Naive thymus-derived CD8-positive, alpha-beta T cell (primary cell): ENCODE measurements around the gene BMPR1B. TPM values are rescaled to one million over a fixed set of nuclear protein-coding genes. Genes with fewer than 3 reads are reported as not detected.
A peak's percentile ranks its signal among the peaks of the same experiment; 100 is the strongest.

Experiments used
- ATAC-seq, 2 donors: fragments of 150-1000 bp; cut with Tn5 transposase in 1 of 2; sonication (Bioruptor Pico), chemical (Tn5 transposase) in 1 of 2; 1 replicate in 1 of 2; 2 replicates in 1 of 2; pipeline ENCODE4 v1.10.0; 2021; ENCODE audit warnings: mild to moderate bottlenecking in 2 of 2, moderate library complexity in 2 of 2
- POLR2A ChIA-PET: fragments of 350-600 bp; sonication (Branson Sonifier 250); formaldehyde crosslinking; loops from one replicate; lab custom pipeline; 2021; ENCODE audit warnings: antibody characterized with exemption; lab: Charles Lee
- DNase-seq, 10 donors: peaks; one replicate each; pipeline versions ENCODE4 v3.0.0 to v3.0.0-alpha.2; 2020 to 2022
- H3K27ac Mint-ChIP-seq, 10 donors: one replicate each; pipeline ENCODE4 v1.8.0; 2020 to 2022; ENCODE audit warnings: mild to moderate bottlenecking in 10 of 10, mixed read lengths in 10 of 10, moderate library complexity in 4 of 10, inconsistent platforms in 1 of 10
- H3K27me3 Mint-ChIP-seq, 5 donors: one replicate each; pipeline ENCODE4 v1.8.0; 2021 to 2022; ENCODE audit warnings: mixed read lengths in 5 of 5
- H3K36me3 Mint-ChIP-seq, 3 donors: one replicate each; pipeline ENCODE4 v1.8.0; 2020 to 2022; ENCODE audit warnings: mixed read lengths in 3 of 3, mild to moderate bottlenecking in 2 of 3, inconsistent platforms in 1 of 3
- H3K4me1 Mint-ChIP-seq, 4 donors: one replicate each; pipeline ENCODE4 v1.8.0; 2021 to 2022; ENCODE audit warnings: mixed read lengths in 4 of 4
- H3K4me3 Mint-ChIP-seq, 10 donors: one replicate each; pipeline ENCODE4 v1.8.0; 2020 to 2022; ENCODE audit warnings: mild to moderate bottlenecking in 10 of 10, mixed read lengths in 10 of 10, moderate library complexity in 6 of 10, inconsistent platforms in 1 of 10
- H3K9me3 Mint-ChIP-seq, 9 donors: one replicate each; pipeline ENCODE4 v1.8.0; 2020 to 2022; ENCODE audit warnings: mixed read lengths in 9 of 9, mild to moderate bottlenecking in 3 of 9, inconsistent platforms in 1 of 9, moderate library complexity in 1 of 9
- polyA plus RNA-seq, 3 donors: library from polyadenylated mRNA; unstranded; fragments of 300-500 nt; fragmentation: Illumina TruSeq; gene quantifications; one replicate each; pipeline ENCODE4 v1.2.3, GENCODE V29; 2021
- total RNA-seq, 8 experiments: library from RNA in 2 of 8; stranded (reverse) in 2 of 8; gene quantifications; one replicate each; pipeline ENCODE4 v1.2.3 and lab custom pipeline; 2021 to 2026

The BMPR1B gene
- total RNA-seq (not detected), polyA plus RNA-seq (not detected), total RNA-seq (lab: John Stamatoyannopoulos, UW) (0 to 0.09 (median 0) reads per million in 6 experiments)

DNA sequence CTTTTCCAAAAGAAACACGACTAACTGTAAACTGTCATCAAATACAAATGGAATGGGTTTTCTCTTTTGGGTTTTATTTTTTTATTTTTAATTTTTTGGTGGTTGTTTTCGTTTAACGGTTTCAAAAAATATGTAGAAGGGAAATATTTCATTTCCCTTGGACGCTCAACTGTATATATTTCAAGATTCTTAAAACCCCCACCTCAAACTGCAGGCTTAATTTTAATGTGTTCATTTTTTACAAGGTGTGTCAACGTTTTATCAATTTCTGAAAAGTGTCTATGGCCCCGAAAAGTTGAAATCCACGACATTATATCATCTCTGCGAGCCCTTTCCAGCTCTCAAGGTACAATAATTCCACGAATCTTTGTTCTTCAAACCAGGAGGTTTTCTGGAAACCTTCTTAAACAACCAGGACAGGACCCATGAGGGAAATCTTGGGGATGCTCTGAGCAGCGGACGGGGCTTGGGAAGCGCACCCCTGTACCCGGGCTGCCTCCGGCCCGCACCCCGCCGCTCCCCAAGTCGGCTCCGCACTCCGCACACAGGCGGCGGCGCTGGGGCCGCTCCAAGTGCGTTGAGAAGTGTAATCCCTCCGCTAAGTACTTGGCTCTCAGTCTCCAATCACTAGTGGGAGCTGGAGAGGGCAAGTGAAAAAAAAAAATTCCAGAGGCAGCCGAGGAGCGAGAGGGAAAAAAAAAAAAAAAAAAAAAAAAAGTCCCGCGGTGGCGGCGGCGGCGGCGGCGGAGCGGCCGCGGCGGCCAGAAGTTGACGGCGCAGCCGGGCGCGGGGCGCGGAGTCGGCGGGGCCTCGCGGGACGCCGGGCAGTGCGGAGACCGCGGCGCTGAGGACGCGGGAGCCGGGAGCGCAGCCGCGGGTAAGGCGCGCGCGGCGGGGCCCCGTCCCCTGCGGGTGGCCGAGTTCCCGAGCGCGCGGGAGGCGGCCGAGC lies at the start of gene BMPR1B:
TSS of gene BMPR1B (plus strand) at position 764 of the 949 bp plus-strand sequence. CDS start 346,470 bp downstream, outside the sequence.
- Mint-ChIP-seq H3K9me3 (peaks cover 0 to 5% (median 0%) of the 10 kb centered on the region in 9 donors), H3K4me3 (peak within 1 kb of the TSS; percentile 51 to 92 (median 72)), H3K27ac (peak within 1 kb of the TSS in 2 of 10 donors; percentile 15 to 50), H3K27me3 (peaks cover 38 to 90% (median 54%) of the 10 kb centered on the region in 5 donors), H3K4me1 (peaks cover 8 to 11% (median 9%) of the 10 kb centered on the region in 4 donors), H3K36me3 (peaks cover 0 to 5% (median 5%) of the 10 kb centered on the region in 3 donors)
- DNase-seq: no peak
- peak in 1 of 2 donors; percentile 5 for ATAC-seq
- POLR2A ChIA-PET: no interaction called here

DNA sequence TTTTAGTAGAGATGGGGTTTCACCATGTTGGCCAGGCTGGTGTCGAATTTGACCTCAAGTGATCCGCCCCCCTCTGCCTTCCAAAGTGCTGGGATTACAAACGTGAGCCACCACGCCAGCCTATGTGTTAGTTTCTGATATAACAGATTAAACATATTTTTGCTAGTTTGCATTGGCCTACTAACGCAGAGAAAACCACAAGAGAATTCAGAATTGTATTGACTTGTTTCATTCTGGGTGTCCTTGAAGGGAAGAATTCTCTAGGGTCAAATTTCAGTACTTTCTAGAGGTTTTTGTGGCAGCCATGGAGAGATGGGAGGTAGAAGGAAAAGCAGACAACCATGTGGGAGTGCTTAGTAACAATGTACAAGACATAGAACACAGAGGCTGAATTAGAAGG lies 46.1 kb upstream of the BMPR1B start:
- Mint-ChIP-seq H3K27me3 (peaks cover 0 to 11% (median under 1%) of the 10 kb centered on the region in 5 donors), H3K27ac (no peak overlapping the region), H3K4me3 (no peak overlapping the region), H3K9me3 (peaks cover 0 to 6% (median 0%) of the 10 kb centered on the region in 9 donors), H3K4me1 (no peaks in the 10 kb centered on the region), H3K36me3 (no peaks in the 10 kb centered on the region)
- ATAC-seq (no peak), DNase-seq (no peak)
- POLR2A ChIA-PET: no interaction called here

DNA sequence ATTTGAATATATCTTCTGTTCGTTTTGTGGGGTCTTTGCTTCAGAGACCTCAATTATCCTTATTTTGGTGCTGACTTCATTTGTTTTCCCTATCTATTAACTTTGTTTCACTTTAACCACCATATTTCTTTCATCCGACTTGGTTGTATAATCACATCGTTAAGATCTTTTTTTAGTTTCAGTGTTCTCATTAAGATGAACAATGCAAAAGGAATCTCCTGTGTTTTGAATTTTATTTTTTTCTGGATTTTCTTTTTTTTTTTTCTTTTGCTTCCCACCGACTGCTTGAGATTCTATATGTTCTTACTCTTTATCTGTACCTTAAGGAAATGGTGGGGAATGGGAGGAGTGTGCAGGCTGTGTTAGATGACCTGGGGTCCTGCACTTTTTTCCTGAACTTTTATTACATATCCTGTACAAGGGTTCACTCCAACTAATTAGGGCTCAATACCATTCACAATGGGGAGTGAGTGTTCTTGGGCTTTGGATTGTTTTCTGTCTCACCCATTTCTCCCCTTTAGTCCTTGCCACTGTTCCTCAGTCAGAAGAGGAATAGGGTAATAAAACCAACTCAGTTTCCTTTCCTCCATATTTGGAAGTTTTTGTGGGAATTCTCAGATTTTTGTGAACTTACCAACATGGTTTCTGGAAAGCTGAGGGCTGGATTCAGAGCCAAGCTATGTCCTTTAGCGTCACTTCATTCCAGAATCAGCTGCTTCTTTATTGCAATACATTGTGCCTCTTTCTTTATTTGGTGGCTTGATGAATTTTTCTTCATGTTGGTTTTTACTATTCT lies 43.2 kb upstream of the BMPR1B start:
- ATAC-seq: no peak
- Mint-ChIP-seq H3K9me3 (peaks cover 0 to 2% (median 0%) of the 10 kb centered on the region in 9 donors), H3K4me1 (no peaks in the 10 kb centered on the region), H3K27ac (peak overlapping the region in 1 of 10 donors; percentile 67), H3K4me3 (no peak overlapping the region), H3K27me3 (peaks cover 0 to 11% (median 0%) of the 10 kb centered on the region in 5 donors), H3K36me3 (no peaks in the 10 kb centered on the region)
- DNase-seq: no peak
- POLR2A ChIA-PET: no interaction called here

DNA sequence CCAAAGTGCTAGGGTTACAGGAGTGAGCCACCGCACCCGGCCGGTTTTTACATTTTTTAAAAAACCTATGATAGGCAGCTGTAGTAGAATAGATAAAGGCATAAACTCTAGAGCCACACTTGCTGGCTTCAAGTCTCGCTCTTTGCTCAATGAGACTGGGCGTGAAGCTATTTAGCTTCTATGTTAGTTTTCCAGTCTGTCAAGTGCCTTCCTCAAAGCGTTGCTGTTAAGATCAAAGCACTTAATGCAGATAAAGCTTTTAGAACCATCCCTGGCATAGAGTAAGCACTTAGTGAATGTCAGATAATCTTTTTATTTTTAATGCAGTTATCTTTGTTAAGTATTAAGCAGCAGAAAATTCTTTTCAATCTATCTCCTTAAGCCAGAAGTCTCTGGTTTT lies 42.0 kb upstream of the BMPR1B start:
- POLR2A ChIA-PET: no interaction called here
- Mint-ChIP-seq H3K36me3 (no peaks in the 10 kb centered on the region), H3K4me1 (no peaks in the 10 kb centered on the region), H3K9me3 (peaks cover 0 to 3% (median 0%) of the 10 kb centered on the region in 9 donors), H3K4me3 (no peak overlapping the region), H3K27ac (no peak overlapping the region), H3K27me3 (peaks cover 0 to 11% (median 0%) of the 10 kb centered on the region in 5 donors)
- ATAC-seq (no peak), DNase-seq (no peak)

DNA sequence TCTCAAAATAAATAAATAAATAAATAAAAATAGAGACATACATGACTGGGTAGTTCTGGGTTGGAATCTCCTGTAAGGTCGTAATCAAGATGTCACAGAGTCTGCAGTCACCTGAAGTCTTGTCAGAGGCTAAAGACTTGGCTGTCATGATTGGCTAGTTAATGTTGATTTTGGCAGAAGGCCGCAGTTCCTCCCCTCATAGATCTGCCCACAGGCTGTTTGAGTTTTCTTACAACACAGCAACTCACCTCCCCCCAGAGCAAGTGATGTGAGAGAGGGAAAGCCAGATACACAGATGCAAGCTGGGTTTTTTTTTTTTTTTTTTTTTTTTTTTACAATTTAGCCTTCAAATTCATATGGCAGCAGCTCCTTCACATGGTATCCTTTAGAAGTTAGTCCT lies 36.4 kb upstream of the BMPR1B start:
- H3K27ac Mint-ChIP-seq: no peak overlapping the region
- ATAC-seq (no peak), DNase-seq (no peak)
- peaks cover 0 to 3% (median 0%) of the 10 kb centered on the region in 5 donors for H3K27me3 Mint-ChIP-seq
- no peaks in the 10 kb centered on the region for H3K36me3 Mint-ChIP-seq
- POLR2A ChIA-PET: no interaction called here
- H3K4me1 Mint-ChIP-seq: peaks cover 0 to 8% (median 0%) of the 10 kb centered on the region in 4 donors
- H3K4me3 Mint-ChIP-seq: no peak overlapping the region
- peaks cover 0 to 3% (median 0%) of the 10 kb centered on the region in 9 donors for H3K9me3 Mint-ChIP-seq

DNA sequence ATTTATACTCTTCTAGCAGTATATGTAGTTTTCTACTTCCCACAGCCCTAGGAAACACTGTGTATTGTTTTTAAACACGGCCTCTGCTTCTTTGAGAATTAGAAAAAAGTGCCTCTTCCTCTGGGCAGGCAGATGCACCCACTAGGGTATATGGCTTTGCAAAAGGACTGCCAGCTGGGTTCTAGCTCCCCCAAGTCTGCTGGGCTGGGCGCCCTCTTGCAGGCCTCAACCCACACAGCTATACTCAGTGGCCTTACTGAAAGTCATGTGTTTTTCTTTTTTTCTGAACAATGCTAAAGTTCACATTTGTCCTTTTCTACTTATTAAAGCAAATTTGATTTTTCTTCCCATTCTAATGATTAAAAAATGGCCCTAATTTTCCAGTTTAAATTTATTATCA lies 35.5 kb upstream of the BMPR1B start:
- Mint-ChIP-seq H3K27ac (no peak overlapping the region), H3K27me3 (peaks cover 0 to 2% (median 0%) of the 10 kb centered on the region in 5 donors), H3K4me3 (no peak overlapping the region), H3K36me3 (no peaks in the 10 kb centered on the region), H3K4me1 (peaks cover 0 to 8% (median 0%) of the 10 kb centered on the region in 4 donors), H3K9me3 (peaks cover 0 to 3% (median 0%) of the 10 kb centered on the region in 9 donors)
- POLR2A ChIA-PET: no interaction called here
- DNase-seq: no peak
- ATAC-seq: no peak

DNA sequence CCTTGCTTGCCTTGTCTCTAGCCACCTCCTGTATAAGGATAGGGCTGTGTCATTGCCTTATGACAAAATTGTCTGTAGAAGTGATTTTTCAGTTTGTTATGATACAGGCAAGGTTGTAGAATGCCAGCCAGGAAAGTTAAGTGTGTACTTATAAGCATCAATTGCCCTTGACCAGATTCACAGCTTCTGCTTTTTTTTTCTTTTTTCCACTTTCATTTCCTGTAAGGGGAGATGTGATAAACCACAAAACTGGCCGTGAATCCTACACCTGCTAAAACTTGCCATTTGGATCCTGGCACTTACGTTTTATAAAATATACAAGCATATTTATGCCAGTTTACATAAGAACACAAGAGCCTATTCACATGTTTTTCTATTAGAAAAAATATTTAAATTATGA lies 35.0 kb upstream of the BMPR1B start:
- Mint-ChIP-seq H3K4me1 (peaks cover 0 to 8% (median 0%) of the 10 kb centered on the region in 4 donors), H3K27me3 (peaks cover 0 to 3% (median 0%) of the 10 kb centered on the region in 5 donors), H3K4me3 (no peak overlapping the region), H3K36me3 (no peaks in the 10 kb centered on the region), H3K9me3 (peaks cover 0 to 3% (median 0%) of the 10 kb centered on the region in 9 donors), H3K27ac (no peak overlapping the region)
- DNase-seq (no peak), ATAC-seq (no peak)
- POLR2A ChIA-PET: no interaction called here

DNA sequence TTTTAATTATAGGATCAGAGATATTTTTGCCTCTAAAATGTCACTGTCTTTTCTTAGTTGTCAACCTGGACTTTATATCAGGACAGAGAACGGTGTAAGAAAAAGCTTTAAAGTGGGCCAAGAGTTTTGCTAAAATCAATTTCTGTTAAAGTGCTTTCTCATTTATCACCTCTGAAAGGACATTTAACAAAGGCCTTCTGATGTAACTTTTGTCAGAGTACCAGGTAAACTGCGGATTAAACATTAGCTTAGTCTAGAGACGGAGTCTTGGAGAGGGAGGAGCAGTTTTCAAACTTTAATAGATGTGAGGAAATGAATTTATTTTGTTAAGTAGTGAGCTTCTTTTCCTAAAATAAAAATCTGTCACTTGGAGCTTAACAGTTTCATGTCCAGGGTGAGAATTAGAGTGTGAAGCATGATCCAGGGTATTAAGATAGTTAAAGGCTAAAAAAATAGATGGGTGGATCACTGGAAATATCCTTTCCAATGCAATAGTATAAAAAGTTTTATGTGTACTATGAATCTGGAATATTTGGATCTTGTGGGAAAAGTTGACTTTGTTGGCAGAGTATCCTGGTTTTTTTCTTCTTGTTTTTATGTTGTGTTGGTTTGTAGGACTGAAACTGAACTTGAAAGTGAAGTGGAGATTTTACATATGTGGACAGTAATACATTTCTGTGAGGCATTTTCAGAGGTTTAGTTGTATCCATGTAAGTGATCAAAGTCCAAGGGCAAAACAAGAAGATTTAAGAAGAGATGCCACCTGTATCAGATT lies 33.6 kb upstream of the BMPR1B start:
- DNase-seq: no peak
- no peaks in the 10 kb centered on the region for H3K36me3 Mint-ChIP-seq
- H3K4me3 Mint-ChIP-seq: no peak overlapping the region
- peaks cover 0 to 4% (median 0%) of the 10 kb centered on the region in 5 donors for H3K27me3 Mint-ChIP-seq
- no peak for ATAC-seq
- H3K4me1 Mint-ChIP-seq: peaks cover 0 to 8% (median 0%) of the 10 kb centered on the region in 4 donors
- no peak overlapping the region for H3K27ac Mint-ChIP-seq
- POLR2A ChIA-PET: no interaction called here
- peaks cover 0 to 3% (median 0%) of the 10 kb centered on the region in 9 donors for H3K9me3 Mint-ChIP-seq

DNA sequence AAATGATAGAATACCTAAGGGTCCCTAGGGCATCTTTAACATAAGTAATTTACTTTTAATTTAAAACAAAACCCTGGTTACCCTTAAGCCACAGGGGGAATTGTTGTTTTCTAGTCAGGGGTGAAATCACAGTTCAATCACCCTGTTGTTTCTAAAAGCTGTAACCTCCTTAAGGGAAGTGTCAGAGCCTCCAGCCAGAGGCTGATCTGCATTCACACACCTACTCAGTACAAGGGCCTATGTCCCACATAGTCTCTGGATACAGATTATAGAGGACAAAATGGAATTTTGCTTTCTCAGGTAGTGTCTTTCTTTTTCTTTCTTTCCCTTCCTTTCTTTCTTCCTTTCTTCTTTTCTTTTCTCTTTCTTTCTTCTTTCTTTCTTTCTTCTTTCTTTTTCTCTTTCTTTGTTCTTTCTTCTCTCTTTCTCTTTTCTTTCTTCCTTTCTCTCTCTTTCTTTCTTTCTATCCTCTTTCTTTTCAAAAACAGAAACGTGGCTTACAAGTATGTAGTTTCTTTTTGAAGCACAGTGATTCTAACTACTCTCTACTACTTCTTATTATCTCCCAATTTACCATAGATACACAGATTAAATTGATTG lies 31.1 kb upstream of the BMPR1B start:
- Mint-ChIP-seq H3K9me3 (no peaks in the 10 kb centered on the region), H3K4me1 (peaks cover 0 to 6% (median 0%) of the 10 kb centered on the region in 4 donors), H3K36me3 (no peaks in the 10 kb centered on the region), H3K27me3 (peaks cover 0 to 4% (median 0%) of the 10 kb centered on the region in 5 donors), H3K4me3 (no peak overlapping the region), H3K27ac (no peak overlapping the region)
- DNase-seq: no peak
- POLR2A ChIA-PET: no interaction called here
- no peak for ATAC-seq

DNA sequence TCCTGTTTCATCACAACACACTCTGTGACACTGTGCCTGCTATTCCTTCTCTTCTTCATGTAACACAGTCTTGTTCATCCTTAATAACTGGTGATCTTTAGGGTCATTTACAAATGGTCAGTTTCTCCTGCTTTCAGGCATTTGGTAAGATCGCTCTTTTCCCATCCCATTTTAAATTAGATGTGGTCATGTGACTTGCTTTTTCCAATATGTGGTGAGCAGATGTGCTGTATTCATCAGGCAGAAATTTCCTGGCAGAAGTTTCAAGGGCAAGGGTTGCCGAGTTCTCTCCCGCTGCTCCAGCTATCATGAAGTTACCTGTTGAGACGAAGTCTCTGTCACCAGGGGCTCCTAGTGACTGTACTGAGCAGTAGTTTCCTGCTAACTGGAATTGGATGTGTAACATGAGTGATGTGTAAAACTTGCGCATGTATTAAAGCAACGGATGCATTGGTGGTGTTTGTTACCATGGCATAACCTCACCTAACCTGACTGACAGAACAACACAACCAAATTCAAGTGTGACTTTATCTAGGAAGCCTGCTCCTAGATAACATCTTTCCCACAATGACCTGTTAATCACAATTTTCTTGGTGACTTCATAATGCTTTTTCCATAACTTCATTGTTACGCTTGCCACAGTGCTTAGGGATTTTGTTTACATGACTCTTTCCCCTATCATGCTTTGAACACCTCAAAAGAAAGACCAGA lies 29.5 kb upstream of the BMPR1B start:
- Mint-ChIP-seq H3K4me1 (no peaks in the 10 kb centered on the region), H3K36me3 (no peaks in the 10 kb centered on the region), H3K4me3 (no peak overlapping the region), H3K27me3 (peaks cover 0 to 4% (median 0%) of the 10 kb centered on the region in 5 donors), H3K27ac (no peak overlapping the region), H3K9me3 (no peaks in the 10 kb centered on the region)
- DNase-seq: no peak
- POLR2A ChIA-PET: interaction anchor here (0.7 kb wide), 1 partner anchor 11 kb away, joined by 4 read pairs; no protein-coding TSS in a partner anchor
- ATAC-seq: no peak

DNA sequence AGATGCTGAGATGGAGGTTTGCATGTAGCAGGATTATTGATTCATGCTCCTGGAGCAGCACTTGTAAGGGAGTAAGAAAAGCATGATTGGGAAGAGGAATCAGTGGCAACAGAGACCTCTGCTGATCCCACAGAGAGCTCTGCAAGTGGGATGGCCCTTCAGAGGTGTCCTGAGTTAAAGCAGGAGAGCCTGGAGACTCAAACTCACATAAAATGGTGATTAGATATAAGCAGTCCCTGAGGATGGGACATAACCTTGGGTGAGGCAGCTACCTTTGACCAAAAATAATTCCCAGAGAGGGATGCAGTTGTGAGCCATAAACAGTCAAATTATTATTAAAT lies 25.4 kb upstream of the BMPR1B start:
- POLR2A ChIA-PET: no interaction called here
- Mint-ChIP-seq H3K27ac (no peak overlapping the region), H3K36me3 (no peaks in the 10 kb centered on the region), H3K4me1 (no peaks in the 10 kb centered on the region), H3K27me3 (peaks cover 0 to 1% (median 0%) of the 10 kb centered on the region in 5 donors), H3K9me3 (no peaks in the 10 kb centered on the region), H3K4me3 (no peak overlapping the region)
- no peak for ATAC-seq
- no peak for DNase-seq
